CD4-positive, alpha-beta T cell (primary cell): ENCODE results near the gene PHLDB3. TPM values are rescaled to one million over a fixed set of nuclear protein-coding genes. Genes with fewer than 3 reads are reported as not detected.
A peak's percentile ranks its signal among the peaks of the same experiment; 100 is the strongest.

Experiments used
- ATAC-seq: fragments of 200-7000 bp; cut with Tn5 transposase; one replicate; pipeline ENCODE4 v1.10.0; 2022; ENCODE audit warnings: mild to moderate bottlenecking; ENCODE audit not compliant: poor library complexity
- CTCF ChIA-PET: fragments of 350-600 bp; sonication (Branson Sonifier 250); formaldehyde crosslinking; loops from one replicate; lab custom pipeline; 2021; ENCODE audit warnings: antibody characterized with exemption, inconsistent platforms; lab: Charles Lee
- POLR2A ChIA-PET: fragments of 350-600 bp; sonication (Branson Sonifier 250); formaldehyde crosslinking; loops from one replicate; lab custom pipeline; 2021; ENCODE audit warnings: antibody characterized with exemption, inconsistent platforms; lab: Charles Lee
- DNase-seq, 14 experiments: peaks; one replicate each; pipeline ENCODE4 v3.0.0-alpha.2; 2013 to 2020; ENCODE audit warnings: mixed read lengths in 2 of 14
- H3K27ac ChIP-seq, 2 donors: one replicate each; pipeline versions ENCODE4 v1.5.1 to v1.7.0; 2013; ENCODE audit warnings: low read length in 2 of 2, low read depth in 1 of 2, mild to moderate bottlenecking in 1 of 2
- H3K27me3 ChIP-seq, 2 experiments: 1 replicate in 1 of 2; 2 replicates in 1 of 2; pipeline versions ENCODE4 v1.6.1 to v1.7.0; 2013; ENCODE audit warnings: low read length in 2 of 2, control low read depth in 1 of 2, mild to moderate bottlenecking in 1 of 2, moderate library complexity in 1 of 2; ENCODE audit not compliant: insufficient read depth in 2 of 2, control insufficient read depth in 1 of 2
- H3K36me3 ChIP-seq: one replicate; pipeline ENCODE4 v1.6.1; 2013; ENCODE audit warnings: low read length, control low read depth; ENCODE audit not compliant: insufficient read depth
- H3K4me1 ChIP-seq: one replicate; pipeline ENCODE4 v1.6.1; 2013; ENCODE audit warnings: low read length, control low read depth; ENCODE audit not compliant: insufficient read depth
- H3K4me3 ChIP-seq: one replicate; pipeline ENCODE4 v1.5.1; 2013; ENCODE audit warnings: mild to moderate bottlenecking, low read length, moderate library complexity
- H3K9me3 ChIP-seq, 2 experiments: 1 replicate in 1 of 2; 2 replicates in 1 of 2; pipeline versions ENCODE4 v1.6.1 to v1.7.0; 2013; ENCODE audit warnings: low read length in 2 of 2, mild to moderate bottlenecking in 2 of 2, control low read depth in 1 of 2, moderate library complexity in 1 of 2; ENCODE audit not compliant: control insufficient read depth in 1 of 2, insufficient read depth in 1 of 2
- H3K27ac Mint-ChIP-seq: one replicate; pipeline ENCODE4 v1.8.0; 2020; ENCODE audit warnings: mixed read lengths
- H3K27me3 Mint-ChIP-seq: one replicate; pipeline ENCODE4 v1.8.0; 2021; ENCODE audit warnings: mixed read lengths
- H3K36me3 Mint-ChIP-seq: one replicate; pipeline ENCODE4 v1.8.0; 2021; ENCODE audit warnings: low read depth, mixed read lengths
- H3K4me1 Mint-ChIP-seq: one replicate; pipeline ENCODE4 v1.8.0; 2021; ENCODE audit warnings: low read depth, mixed read lengths
- H3K4me3 Mint-ChIP-seq: one replicate; pipeline ENCODE4 v1.8.0; 2020; ENCODE audit warnings: mild to moderate bottlenecking, mixed read lengths
- H3K9me3 Mint-ChIP-seq: one replicate; pipeline ENCODE4 v1.8.0; 2020; ENCODE audit warnings: mixed read lengths
- CTCF ChIP-seq: fragments of 200-600 bp; IDR thresholded peaks from one replicate; pipeline ENCODE4 v1.8.0; 2022; ENCODE audit warnings: antibody characterized with exemption, mild to moderate bottlenecking
- intact Hi-C, 2 experiments: fragments of 100-400 bp; cut with DNase I in 1 of 2; cut with micrococcal nuclease in 1 of 2; formaldehyde crosslinking; loops; one replicate each; pipeline versions ENCODE4 v1.15.1 to v1.9.0; 2023 to 2025; cut with DNase I, micrococcal nuclease
- total RNA-seq, 174 experiments: library from RNA in 2 of 174; stranded (reverse) in 2 of 174; gene quantifications; one replicate each; pipeline ENCODE4 v1.2.3 and lab custom pipeline; 2021 to 2026

PHLDB3 gene
- total RNA-seq, 2 experiments from 2014 or later, result 75.1 to 77.4 TPM

GRCh38 chr19:43544077-43544476 is 39.5 kb upstream of the PHLDB3 start:
- DNase-seq, result no peak
- H3K36me3 ChIP-seq, result peaks cover 58% of the 10 kb centered on the region
- no peak overlapping the region for H3K27ac ChIP-seq
- H3K9me3 ChIP-seq, result peaks cover 0 to 2% of the 10 kb centered on the region in 2 experiments
- intact Hi-C loops, result no loop called here
- POLR2A ChIA-PET, result no interaction called here
- H3K4me1 ChIP-seq, result no peaks in the 10 kb centered on the region
- Mint-ChIP-seq H3K27me3 (no peaks in the 10 kb centered on the region), H3K4me3 (no peak overlapping the region), H3K36me3 (peaks cover 84% of the 10 kb centered on the region), H3K4me1 (no peaks in the 10 kb centered on the region), H3K27ac (peak overlapping the region; percentile 14), H3K9me3 (peaks cover 3% of the 10 kb centered on the region)
- CTCF ChIA-PET, result interaction anchor here (1.6 kb wide), 1 partner anchor 17 kb away, joined by 3 read pairs; no protein-coding TSS in a partner anchor
- no peak overlapping the region for H3K4me3 ChIP-seq
- no peak for ATAC-seq
- no peaks in the 10 kb centered on the region for H3K27me3 ChIP-seq
- TF ChIP-seq CTCF, result no peak

DNA sequence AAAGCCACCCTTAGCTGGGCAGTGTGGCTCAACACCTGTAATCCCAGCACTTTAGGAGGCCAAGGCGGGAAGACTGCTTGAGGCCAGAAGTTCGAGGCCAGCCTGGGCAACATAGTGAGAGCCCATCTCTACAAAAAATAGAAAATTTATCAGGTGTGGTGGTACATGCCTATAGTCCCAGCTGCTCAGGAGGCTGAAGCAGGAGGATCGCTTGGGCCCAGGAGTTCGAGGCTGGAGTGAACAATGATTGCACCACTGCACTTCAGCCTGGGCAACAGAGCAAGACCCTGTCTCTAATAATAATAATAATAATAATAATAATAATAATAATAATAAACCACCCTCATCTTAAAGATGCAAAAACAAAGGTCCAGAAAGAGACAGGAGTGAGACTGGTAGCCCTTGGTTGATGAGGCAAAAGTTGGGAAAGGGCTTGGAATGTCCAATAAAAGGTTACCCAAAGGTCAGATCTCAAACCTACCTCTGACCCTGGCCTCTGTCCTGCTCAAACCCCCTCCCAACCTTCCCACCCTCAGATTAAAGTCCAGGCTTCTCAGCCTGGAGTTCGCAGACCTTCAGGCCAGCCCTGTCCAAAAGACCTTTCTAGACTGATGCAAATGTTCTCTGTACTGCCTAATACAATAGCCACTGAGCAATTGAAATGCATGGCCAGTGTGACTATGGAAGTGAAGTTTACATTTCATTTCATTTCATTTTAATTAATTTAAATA is 37.5 kb upstream of the PHLDB3 start:
- no peak overlapping the region for H3K27ac ChIP-seq
- peaks cover 90% of the 10 kb centered on the region for H3K36me3 Mint-ChIP-seq
- peaks cover 4% of the 10 kb centered on the region for H3K9me3 Mint-ChIP-seq
- DNase-seq (no peak), ATAC-seq (no peak)
- H3K27me3 ChIP-seq, result no peaks in the 10 kb centered on the region
- no peak overlapping the region for H3K27ac Mint-ChIP-seq
- no peak overlapping the region for H3K4me3 Mint-ChIP-seq
- intact Hi-C loops, result no loop called here
- POLR2A ChIA-PET, result no interaction called here
- no peaks in the 10 kb centered on the region for H3K4me1 ChIP-seq
- no peaks in the 10 kb centered on the region for H3K27me3 Mint-ChIP-seq
- CTCF ChIA-PET, result no interaction called here
- TF ChIP-seq CTCF, result no peak
- no peak overlapping the region for H3K4me3 ChIP-seq
- peaks cover 0 to 7% of the 10 kb centered on the region in 2 experiments for H3K9me3 ChIP-seq
- peaks cover 67% of the 10 kb centered on the region for H3K36me3 ChIP-seq
- H3K4me1 Mint-ChIP-seq, result no peaks in the 10 kb centered on the region

- Mint-ChIP-seq H3K4me1 (peaks cover 2% of the 10 kb centered on the region), H3K9me3 (peaks cover 4% of the 10 kb centered on the region), H3K27ac (no peak overlapping the region), H3K36me3 (peaks cover 77% of the 10 kb centered on the region), H3K27me3 (no peaks in the 10 kb centered on the region), H3K4me3 (no peak overlapping the region)
- Histone ChIP-seq H3K27me3 (no peaks in the 10 kb centered on the region), H3K4me1 (no peaks in the 10 kb centered on the region), H3K36me3 (peaks cover 62% of the 10 kb centered on the region), H3K27ac (no peak overlapping the region), H3K4me3 (no peak overlapping the region), H3K9me3 (peaks cover 0 to 7% of the 10 kb centered on the region in 2 experiments)
- intact Hi-C loops, result no loop called here
- no peak for DNase-seq
- no peak for TF ChIP-seq CTCF
- ATAC-seq, result no peak
- ChIA-PET POLR2A (no interaction called here), CTCF (no interaction called here)
These were observed 35.8 kb upstream of the PHLDB3 start for GRCh38 chr19:43540381-43540780.
